Measurements from ENCODE around the gene SLC5A2.
"Not testable (repeated sequence)": the region's sequence is repeated elsewhere in the genome, so short reads cannot be mapped to it uniquely, and the experiment has no call there.

The SLC5A2 gene

DNA sequence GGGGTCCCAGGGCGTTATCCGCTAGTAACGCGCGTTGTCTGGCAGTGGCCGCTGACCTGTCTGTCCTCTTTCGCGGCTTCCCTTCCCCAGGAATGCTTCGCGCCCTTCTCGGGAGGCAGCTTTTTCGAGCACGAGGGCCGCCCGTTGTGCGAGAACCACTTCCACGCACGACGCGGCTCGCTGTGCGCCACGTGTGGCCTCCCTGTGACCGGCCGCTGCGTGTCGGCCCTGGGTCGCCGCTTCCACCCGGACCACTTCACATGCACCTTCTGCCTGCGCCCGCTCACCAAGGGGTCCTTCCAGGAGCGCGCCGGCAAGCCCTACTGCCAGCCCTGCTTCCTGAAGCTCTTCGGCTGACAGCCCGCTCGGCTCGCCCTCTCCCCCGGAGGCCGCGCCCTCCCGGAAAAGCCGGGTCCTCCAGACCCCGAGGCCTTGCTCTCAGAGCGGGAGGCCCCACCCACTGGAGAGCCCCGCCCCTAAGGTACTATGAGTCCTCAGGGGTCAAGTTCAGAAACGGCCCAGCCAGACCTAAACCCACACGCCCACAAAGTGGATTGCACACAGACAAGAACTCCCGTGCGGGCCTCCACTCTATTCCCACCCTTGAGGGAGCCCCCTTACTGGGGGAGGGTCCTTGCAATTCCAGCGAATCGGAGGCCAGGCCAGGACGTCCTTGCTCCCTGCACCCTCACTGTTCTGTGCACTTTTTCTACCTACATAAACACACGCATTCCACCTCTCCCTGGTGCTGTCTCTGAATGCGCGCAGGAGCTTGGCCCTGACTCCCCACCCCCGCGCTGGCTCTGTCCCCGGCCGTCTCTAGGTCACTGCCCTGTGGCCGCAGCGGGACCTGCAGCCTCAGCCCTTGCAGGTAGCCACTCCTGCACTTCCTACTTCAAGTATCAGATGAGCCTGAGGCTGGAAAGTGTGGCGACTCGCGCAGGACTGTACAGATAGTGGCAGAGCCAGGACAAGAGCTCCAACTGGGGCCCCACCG, 5.4 kb upstream of the SLC5A2 start:
- peak; percentile 44 to 53 for DNase-seq

DNA sequence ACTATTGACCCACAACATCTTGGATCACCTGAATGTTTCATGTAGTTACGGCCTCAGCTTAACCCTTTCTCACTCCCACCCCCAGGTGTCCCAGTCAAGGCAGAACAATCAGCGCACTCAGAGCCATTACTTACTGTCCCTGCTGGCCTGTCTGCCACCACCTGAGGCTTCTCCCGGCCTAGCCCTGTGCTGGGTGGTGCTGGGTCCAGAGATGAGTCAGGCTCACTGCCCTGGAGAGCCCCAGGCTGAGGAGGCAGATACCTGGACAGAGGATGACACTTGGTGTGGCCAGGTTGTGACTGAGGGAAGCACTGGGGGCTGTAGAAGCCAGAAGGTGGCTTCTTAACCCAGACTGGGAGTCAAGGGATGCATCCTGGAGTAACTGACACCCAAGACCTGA, 4.0 kb upstream of the SLC5A2 start:
- DNase-seq, result no peak

DNA sequence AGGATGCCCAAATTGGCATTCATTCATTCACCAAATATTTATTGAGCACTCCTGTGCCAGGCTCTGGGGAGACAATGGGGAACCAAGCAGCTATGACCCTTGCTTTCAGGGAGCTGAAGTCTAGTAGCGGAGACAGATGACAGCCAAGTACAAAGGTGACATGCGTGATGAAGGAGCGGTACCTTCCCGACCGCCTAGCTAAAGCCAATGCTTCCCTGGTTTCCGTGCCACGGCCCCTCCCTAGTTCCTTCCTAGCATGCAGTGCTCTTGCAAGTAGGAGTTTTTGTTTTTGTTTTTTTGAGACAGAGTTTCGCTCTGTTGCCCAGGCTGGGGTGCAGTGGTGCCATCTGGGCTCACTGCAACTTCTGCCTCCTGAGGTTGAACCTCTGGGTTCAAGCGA, 3.2 kb upstream of the SLC5A2 start:
- no peak for DNase-seq

DNA sequence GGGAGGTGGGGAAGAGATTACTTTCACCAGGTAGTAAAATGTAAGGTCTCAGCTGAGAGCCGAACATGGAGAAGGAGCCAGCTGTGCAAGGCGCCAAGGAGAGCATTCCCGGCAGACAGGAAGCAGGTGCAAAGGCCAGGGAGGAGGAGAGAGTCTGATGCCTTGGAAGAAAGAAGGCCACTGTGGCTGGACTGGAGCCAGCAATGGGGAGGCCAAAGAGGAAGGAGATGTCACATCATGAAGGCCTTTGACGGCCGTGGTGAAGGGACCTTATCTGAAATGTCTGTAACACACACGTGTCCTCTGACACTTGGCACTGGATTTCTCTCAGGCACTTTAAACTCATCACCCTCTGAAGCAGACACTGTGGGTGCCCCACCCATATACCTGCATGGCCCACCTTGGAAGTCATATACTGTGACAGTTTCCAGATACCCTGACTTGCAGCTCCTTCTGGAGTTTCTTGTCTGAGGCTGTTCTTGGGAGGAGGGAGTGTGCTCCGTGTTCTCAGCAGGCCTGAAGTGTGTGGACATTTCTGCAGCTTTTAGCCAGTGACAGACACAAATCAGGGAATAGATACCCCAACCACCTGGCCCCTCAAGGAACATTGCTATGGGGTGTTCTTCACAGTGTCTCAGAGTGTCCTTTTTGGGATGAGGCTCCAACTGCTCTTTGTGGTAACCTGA, 1.9 kb upstream of the SLC5A2 start:
- no peak for DNase-seq

DNA sequence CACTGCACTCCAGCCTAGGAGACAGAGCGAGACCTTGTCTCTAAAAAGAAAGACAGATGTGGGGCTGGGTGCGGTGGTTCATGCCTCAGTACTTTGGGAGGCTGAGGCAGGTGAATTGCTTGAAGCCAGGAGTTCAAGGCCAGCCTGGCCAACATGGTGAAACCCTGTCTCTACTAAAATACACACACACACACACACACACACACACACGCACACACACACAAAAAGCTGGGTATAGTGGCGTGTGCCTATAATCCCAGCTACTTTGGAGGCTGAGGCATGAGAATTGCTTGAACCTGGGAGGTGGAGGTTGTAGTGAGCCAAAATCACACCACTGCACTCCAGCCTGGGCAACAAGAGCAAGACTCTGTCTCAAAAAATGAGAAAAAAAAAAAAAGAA, 1.1 kb downstream of the SLC5A2 start:
- DNase-seq, result not testable (repeated sequence)

DNA sequence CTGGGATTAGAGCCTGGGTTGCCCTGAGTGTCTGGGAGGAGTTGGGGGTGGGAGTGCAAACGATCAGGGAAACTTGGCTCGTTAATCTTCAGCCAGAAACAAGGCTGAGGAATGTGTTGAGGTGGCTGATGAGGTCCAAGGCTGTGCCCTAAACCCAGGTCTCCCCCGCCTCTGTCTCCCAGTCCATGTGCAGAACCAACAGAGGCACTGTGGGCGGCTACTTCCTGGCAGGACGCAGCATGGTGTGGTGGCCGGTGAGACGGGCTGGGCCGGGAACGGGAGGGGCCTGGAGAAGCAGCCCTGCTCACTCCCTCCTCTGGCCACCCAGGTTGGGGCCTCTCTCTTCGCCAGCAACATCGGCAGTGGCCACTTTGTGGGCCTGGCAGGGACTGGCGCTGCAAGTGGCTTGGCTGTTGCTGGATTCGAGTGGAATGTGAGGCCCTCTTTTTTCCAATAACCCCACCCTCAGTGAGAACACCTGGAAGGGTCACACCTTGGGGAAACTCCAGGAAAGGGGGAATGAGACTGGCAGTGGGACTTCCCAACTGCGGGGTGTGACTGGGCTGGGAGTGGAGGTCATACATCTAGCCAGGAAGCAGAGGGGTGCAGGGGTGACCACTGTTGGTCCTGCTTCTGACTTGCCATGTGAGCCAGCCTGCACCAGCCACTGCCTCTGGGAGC, 1.7 kb downstream of the SLC5A2 start:
- no peak for DNase-seq

DNA sequence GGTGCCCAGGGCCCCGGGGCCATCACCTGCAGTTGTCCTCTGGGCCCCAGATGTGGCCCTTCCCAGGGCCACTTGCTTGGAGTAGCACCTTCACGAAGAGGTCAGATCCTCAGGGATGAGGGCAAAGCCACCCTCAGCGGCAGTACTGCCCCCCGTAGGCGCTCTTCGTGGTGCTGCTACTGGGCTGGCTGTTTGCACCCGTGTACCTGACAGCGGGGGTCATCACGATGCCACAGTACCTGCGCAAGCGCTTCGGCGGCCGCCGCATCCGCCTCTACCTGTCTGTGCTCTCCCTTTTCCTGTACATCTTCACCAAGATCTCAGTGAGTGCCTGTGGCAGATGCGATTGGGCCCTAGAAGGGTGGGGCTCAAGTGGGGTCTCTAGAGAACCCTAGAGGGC, 2.6 kb downstream of the SLC5A2 start:
- no peak for DNase-seq

DNA sequence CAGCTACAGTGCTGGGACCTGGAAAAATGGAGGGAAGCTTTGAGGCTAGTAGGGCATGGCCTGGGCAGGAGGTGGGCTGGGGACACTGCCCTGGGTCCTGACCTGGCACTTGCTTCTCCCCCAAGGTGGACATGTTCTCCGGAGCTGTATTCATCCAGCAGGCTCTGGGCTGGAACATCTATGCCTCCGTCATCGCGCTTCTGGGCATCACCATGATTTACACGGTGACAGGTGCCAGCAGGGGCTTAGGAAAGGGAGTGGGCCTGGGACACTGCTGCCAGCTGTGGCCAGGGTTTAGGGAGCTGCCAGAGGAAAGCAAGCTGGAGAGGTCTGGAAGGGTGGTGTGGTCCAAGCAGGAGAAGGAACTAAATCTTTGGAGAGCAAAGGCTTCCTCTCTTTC, 3.1 kb downstream of the SLC5A2 start:
- DNase-seq, result no peak

DNA sequence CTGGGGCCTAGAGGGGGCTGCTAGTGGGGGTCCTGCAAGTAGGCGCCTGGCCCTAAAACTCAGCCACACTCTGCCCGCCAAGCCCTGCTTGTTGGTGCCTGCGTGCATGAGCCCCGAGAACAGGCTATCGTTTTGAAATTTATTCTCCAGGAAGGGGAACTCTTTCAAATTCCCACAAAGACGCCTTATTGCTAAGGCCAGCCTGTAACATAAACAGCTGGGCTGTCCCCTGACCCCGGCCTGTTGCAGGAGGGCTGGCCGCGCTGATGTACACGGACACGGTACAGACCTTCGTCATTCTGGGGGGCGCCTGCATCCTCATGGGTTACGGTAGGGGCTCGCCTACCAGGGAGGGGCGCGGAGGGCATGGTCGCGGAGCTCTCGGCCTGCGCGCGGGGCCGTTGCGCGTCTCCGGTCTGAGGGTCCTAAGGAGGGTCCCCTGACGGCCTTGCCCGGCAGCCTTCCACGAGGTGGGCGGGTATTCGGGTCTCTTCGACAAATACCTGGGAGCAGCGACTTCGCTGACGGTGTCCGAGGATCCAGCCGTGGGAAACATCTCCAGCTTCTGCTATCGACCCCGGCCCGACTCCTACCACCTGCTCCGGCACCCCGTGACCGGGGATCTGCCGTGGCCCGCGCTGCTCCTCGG, 4.3 kb downstream of the SLC5A2 start:
- DNase-seq, result no peak

DNA sequence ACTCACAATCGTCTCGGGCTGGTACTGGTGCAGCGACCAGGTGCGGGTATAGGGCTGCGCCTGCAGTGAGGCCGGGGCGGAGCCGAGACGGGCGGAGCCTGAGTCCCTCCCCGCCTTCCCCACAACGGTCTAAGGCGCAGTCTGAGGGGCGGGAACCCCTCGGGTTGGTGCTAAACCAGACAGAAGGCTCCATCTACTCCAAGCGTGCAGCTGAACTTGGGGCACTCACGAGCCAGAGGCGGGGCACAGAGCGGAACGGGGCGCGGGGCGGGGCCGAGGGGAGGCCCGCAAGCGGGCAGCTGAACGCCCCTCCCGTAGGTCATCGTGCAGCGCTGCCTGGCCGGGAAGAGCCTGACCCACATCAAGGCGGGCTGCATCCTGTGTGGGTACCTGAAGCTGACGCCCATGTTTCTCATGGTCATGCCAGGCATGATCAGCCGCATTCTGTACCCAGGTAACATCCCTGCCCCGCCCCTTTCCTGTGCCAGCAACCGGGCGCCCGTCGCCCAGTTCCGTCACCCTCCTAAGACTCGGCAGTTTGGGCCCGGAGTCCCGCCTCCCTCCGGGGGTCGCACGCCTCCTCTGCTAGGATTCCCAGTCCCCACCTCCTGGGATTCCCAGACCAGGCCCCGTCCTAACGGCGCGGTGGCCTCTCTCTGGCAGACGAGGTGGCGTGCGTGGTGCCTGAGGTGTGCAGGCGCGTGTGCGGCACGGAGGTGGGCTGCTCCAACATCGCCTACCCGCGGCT, 5.0 kb downstream of the SLC5A2 start:
- peak; percentile 68 to 69 for DNase-seq

DNA sequence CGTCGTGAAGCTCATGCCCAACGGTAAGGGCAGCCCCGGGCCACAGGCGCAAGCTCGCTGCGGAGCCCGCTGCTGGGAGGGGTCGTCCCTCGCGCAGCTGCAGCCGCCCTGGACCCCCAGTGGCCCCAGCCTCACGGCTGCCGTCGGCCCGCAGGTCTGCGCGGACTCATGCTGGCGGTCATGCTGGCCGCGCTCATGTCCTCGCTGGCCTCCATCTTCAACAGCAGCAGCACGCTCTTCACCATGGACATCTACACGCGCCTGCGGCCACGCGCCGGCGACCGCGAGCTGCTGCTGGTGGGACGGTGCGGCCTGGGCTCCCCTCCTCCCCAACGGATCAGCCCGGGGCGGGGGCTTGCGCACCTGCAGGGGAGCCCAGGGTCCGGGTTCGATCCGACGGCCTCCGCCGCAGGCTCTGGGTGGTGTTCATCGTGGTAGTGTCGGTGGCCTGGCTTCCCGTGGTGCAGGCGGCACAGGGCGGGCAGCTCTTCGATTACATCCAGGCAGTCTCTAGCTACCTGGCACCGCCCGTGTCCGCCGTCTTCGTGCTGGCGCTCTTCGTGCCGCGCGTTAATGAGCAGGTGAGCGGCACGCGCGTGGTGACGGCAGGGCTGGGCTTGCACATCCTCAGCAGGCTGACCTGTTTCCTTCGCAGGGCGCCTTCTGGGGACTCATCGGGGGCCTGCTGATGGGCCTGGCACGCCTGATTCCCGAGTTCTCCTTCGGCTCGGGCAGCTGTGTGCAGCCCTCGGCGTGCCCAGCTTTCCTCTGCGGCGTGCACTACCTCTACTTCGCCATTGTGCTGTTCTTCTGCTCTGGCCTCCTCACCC, 5.8 kb downstream of the SLC5A2 start:
- no peak for DNase-seq

DNA sequence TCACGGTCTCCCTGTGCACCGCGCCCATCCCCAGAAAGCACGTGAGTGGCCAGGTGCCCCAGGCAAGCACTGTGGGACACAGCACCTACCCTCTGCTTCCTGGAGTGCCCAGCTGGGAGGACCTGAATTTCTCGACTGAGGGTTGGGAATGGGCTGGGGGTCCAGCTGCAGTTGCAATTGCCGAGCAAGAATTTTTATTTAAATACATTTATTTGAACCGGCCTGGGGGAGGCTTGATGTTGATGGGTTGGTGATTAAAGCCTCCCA, 6.3 kb downstream of the SLC5A2 start:
- no peak for DNase-seq

DNA sequence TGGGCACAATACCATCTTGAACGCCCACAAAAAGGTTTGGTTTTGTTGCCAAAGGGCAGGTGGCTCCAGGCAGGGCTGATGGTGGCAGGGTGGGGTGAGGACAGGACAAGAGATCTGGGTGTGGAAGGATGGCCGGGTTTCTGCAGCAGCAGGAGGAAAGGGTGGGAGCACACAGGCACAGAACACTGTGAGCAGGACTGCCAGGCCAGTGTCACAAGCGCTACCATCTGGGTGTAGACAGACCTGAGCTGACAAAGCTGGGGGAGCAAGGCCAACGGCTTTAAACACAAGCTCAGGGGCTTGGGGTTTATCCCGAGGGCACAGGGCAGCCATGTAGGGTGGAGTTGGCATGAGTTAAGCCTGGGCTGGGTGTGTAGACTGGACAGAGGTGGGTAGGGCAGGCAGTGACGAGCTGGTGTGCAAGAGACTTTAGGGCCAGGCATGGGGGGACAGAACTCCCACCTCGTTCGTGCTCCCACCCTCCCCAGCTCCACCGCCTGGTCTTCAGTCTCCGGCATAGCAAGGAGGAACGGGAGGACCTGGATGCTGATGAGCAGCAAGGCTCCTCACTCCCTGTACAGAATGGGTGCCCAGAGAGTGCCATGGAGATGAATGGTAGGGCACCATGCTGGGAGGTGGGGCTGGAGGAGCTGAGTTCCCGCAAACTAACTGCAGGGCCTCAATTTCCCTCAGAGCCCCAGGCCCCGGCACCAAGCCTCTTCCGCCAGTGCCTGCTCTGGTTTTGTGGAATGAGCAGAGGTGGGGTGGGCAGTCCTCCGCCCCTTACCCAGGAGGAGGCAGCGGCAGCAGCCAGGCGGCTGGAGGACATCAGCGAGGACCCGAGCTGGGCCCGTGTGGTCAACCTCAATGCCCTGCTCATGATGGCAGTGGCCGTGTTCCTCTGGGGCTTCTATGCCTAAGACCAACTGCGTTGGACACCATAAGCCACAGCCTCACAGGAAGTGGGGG, 7.0 kb downstream of the SLC5A2 start:
- no peak for DNase-seq

DNA sequence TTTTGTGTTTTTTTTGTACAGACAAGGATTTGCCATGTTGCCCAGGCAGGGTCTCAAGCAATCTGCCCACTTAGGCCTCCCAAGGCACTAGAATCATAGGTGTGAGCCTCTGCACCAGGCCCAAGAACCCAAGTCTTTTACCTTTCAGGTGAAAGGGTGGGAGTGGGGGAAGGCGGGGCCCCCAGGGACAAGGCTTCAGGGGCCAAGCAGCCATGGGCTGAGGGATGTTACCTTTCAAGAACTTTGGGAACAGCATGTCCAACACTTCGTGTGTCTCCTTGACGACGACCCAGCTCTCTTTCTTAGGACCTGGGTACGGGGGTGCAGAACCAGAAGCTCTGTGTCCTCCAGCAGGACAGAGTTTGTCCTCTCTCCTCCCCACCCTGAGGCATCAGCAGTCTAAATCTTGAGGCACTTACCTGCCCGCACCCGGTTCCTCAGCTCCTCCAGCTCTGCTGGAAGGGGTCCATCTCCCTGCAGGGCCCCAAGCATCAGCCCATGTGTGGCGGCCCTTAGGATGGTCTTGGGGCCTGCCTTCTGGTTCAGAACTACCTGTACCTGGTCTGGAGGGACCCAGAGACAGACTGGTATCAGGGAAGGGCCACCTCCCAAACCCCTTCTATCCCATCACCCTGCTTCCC, 9.0 kb downstream of the SLC5A2 start:
- DNase-seq, result no peak

DNA sequence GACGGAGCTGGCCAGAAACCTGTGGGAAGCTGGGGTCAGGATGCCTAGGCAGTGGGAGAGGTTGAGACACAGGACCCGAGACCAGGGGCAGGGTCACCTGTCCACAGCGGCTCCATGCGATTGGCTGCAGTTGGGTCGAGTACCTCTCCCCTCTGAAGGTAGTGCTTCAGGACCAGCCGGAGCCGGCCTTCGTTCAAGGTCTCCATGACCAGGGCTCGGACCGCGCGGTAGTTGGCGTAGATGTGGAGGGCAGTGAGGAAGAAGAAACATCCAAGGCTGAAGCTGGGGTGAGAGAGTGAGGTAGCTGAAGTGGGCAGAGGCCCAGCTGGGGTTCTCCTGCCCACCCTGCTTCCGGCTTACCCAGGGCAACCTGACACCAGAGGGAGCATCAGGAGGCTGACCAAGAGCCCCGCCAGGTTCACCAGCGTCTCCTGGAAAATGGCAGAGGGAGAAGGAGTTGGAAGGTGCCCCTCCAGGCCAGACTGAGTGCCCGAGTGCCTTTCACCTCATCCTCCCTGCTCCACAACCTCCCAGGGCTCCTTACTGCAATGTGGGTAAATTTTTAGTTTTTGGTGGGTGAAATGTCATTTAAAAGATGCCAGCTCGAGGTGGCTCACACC, 10.7 kb downstream of the SLC5A2 start:
- no peak for DNase-seq

DNA sequence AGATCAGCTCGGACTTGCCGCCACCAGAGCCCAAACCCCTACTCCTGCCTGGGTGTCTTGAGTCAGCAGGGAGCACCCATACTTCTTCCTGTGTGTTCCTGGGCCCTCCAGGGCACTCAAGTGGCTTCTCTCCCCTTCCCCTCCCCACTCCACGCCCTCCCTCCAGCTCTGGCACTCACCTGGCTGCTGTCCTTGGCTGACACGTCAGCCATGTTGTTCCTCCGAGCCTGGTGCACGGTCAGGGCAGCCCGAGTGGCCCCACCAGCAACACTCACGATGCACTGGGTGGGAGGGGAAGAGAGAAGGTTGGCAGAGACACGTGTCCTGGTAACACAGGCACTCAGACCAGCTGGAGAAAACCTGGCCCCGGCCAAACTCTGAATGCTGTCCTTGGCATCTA, 13.7 kb downstream of the SLC5A2 start:
- DNase-seq, result no peak

DNA sequence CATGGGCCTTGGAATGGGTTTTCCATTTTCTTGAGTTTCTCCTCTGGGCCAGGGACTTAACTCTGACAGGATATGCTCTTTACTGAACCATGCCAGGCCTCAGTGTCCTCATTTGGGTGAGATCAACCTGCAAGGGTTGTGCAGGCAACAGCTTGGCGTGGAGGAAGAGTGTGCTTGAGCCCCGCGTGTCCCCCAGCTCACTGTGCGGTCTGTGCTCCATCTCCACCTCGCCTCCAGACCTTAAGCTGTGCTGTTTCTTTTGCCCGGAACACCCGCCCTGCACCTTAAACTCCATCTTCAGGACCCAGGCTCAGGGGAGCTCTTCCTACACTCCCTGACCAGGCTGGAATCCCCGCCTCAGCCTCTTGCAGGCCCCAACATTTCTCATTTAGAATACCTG, 15.6 kb downstream of the SLC5A2 start:
- no peak for DNase-seq

DNA sequence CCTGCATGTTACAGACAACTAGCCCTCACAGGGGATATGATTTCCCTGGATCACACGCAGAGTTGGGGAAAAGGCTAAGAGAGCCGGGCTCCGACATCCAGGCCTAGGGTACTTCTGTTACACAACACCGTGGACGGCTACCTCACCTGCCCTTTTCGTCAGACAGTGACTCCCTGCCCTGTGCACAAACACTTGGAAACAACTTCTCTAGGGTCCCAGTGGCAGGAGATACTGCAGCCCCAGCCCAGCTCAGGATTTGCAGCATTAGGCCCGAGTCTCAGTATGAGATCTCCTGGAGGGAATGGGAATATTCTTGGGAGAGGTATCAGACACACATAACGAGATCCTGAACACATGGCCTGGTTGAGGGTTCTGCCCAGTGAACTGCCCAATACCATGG, 17.0 kb downstream of the SLC5A2 start:
- DNase-seq, result no peak

DNA sequence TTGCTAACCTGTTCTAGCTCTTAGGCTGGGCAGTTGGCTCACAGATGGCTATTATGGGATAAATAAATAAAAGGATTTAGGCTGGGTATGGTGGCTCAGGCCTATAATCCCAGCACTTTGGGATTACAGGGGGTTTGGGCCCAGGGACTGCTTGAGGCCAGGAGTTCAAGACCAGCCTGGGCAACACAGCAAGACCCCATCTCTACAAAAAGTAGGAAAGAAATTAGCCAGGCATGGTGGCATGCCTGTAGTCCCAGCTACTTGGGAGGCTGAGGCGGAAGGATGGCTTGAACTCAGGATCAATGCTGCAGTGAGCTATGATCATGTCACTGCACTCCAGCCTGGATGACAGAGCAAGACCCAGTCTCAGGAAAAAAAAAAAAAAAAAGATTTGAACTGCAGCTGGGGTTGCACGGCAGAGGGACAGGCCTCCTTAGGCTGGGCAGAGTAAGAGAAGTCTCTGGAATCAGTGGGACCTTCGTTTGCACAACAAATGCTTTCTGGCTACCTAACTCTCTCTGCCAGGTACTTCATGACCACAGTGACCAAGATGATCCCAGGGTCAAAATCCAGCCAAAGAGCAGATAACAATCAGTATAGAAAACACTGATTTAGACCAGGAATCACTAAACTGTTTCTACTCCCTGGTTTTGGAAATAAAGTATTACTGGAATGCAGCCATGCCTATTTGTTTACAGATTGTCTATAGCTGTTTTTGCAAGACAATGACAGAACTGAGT, 18.5 kb downstream of the SLC5A2 start:
- no peak for DNase-seq
